Activated CD8-positive, alpha-beta memory T cell treated with anti-CD3 and anti-CD28 coated beads, Interleukin-2, amount 50 U/mL, for 24 hours (primary cell): ENCODE data around the gene SLC13A2.

Source experiments
- DNase-seq: peaks from one replicate; pipeline ENCODE4 v3.0.0-alpha.2; 2020; ENCODE audit errors: extremely low read depth

The SLC13A2 gene

DNA sequence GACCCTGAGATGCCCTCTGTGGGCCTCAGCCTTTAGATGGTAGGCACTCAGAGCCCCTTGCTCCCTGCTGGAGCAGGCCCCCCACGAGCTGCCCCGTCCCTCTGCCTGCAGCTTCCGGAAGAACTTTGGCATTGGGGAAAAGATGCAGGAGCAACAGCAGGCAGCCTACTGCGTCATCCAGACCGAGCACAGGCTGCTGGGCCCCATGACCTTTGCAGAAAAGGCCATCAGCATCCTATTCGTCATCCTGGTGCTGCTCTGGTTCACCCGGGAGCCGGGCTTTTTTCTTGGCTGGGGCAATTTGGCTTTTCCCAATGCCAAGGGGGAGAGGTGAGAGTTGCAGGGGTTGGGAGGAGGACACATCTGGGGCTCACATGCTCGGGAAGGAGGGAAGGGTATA, 20.0 kb downstream of the SLC13A2 start:
- no peak for DNase-seq

DNA sequence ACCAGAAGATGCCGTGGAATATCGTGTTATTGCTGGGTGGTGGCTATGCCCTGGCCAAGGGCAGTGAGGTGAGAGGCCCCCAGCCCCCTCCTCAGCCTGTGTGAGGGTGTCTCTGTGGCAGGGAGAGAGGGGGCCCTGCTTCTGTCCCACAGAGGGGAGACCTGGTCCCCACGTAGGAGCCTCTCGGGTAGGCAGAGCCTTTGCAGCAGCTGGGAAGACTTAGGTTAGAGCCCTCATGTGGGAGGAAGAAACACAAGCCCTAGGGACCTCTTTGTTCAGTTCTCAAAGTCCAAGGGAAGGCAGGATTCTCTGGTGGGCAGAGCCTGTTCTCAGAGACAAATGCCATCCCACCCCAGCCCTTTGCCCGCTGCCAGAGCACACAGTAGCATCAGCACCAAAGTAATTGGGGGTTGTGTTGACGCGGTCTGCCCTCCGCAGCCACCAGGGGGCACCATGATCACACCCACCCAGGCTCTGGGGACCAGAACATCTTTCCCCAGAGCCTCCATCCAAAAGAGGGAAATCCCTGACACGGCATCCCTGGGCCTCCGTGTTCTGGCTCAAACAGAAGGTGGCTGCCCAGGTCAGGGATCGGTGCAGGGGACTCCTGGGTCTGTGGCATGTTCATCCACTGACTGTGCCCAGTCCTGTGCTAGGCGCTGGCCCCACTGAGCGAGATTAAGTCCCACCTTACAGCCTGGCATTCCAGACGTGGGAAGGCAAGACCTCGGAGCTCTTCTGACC, 21.2 kb downstream of the SLC13A2 start:
- peak; percentile 57 for DNase-seq

DNA sequence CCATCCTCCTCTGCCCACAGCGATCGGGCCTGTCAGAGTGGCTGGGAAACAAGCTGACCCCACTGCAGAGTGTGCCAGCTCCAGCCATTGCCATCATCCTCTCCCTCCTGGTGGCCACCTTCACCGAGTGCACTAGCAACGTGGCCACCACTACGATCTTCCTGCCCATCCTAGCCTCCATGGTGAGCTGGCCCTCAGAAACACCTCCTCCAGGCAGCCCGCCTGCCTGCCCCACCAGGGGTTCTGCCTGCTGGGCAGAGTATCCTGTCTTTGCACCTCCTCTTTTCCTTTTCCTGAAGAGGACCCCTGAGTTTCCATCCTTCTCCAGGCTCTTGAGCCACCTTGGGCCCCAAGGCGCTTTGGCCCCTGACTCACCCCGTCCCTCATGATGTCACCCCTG, 22.2 kb downstream of the SLC13A2 start:
- DNase-seq: no peak

DNA sequence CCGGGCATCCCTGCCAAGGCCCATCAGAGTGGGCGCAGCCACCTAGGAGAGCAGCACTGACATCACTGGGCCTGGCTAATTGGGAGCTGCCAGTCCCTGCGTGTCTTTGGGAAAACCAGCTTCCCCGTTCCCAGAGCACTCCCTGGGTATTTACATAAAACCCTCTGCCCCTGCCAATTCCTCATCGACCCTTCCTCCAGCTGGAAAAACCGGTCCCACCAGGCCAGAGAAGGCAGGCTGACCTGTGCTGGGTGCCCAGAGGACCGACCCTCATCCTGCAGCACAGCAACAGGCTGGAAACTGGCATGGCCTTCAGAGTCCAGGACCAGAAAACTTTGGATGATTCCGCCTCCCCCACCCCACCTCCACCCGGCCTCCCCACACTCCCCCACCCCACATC, 24.5 kb downstream of the SLC13A2 start:
- no peak for DNase-seq

DNA sequence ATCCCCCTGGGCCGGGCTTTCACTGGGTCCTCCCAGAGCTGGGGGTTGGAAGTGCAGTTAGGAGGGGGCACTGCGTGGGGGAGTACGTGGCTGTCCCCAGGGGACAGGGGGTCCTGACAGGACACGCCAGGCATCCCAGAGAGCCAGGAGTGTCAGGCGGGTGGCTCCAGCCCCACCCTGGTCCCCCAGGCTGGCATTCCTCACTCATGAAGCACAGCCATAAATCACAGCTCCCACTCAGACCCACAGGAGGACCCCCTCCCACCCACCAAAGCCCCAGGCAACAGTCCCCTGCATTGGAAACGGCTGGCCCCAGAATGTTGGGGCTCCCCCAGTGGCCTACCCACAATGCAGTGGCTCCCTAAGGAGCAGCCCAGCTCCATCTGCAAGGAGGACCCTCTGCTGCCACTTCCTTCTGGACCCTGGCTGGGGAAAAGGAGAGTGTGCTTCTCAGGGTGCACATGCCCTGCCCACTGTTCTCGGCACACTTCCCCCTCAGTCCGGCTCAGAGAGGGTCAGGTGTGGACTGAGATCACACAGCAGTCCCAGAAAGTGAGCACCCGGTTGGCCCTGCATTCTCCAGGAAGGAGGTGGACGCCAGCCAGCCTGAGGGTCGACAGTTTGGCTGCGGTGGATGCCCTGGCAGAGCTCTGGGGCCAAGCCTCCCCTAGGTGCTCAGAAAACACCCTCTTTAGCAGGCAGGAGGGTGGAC, 25.4 kb downstream of the SLC13A2 start:
- DNase-seq: no peak

DNA sequence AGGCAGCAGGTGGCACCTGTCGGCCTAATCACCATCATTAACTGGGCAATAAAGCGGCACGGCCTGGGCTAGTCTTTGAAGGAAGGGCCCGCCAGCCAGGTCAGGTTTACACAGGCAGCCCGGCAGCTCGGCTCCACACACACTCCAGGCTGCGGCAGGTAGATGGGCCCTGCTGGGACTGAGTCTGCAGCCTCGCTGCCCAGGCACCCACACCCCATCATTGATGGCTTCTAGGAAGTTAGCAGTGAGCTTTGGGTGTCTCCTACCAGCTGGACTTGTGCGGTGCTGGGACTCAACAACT, 25.9 kb downstream of the SLC13A2 start:
- no peak for DNase-seq

DNA sequence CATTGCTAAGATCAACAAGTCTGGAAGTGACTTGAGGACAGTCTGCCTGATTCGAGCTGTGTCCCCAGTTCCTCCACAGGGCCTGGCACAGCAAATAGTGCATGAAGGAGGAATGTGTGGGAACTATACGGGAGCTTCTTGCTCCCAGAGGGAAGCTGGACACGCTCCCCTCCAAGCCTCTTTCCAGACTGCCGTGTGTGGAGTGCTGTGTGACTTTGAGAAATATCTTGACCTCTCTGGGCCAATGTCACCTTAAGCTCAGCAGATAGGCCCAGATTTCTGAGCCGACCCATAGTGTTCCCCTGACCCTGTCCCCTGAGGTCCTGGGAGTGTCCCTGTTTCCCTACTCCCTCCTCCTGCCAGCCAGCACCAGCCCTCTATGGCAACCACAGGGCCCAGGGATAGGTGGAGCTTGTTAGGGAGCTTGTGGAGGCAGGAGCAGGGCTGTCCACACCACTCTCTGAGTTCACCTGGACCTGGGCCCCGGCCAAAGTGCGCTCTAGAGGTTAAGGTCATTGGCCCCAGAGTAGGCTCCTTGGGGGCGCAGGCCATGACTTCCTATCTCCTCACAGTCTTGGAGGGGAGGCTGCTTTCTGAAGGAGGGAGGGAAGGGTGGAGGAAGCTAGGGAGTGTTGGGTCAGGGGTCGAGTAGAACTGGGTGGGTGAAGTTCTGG, 26.4 kb downstream of the SLC13A2 start:
- no peak for DNase-seq

DNA sequence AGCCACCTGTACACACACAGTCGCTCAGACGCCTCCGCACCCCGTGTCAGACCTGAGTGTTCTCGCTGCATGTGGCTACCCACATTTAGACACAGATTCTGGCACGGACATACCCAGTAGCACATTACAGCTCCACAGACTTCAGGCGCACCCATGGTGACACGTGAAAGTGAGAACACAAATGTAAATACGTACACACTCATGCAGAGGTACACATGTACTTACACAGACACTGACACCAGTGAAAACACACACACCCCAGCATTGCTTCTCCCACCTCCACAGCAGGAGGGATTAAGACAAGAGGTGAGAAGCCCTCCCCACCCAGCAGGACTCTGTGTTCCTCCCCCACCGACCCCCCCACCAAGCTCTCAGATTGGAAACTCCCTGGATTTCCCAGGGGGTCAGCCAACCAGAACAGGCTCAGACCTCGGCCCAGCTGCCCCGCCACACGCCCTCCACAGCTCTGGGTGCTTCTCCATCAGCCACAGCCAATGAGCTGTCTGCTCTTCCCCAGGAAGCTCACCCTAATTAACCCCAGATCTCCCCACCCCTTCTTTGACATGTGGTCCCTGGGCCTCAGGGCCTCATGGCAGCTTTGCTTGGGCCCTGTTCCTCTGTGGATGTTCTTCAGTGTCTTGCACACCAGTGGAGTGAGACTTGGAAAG, 27.4 kb downstream of the SLC13A2 start:
- no peak for DNase-seq

DNA sequence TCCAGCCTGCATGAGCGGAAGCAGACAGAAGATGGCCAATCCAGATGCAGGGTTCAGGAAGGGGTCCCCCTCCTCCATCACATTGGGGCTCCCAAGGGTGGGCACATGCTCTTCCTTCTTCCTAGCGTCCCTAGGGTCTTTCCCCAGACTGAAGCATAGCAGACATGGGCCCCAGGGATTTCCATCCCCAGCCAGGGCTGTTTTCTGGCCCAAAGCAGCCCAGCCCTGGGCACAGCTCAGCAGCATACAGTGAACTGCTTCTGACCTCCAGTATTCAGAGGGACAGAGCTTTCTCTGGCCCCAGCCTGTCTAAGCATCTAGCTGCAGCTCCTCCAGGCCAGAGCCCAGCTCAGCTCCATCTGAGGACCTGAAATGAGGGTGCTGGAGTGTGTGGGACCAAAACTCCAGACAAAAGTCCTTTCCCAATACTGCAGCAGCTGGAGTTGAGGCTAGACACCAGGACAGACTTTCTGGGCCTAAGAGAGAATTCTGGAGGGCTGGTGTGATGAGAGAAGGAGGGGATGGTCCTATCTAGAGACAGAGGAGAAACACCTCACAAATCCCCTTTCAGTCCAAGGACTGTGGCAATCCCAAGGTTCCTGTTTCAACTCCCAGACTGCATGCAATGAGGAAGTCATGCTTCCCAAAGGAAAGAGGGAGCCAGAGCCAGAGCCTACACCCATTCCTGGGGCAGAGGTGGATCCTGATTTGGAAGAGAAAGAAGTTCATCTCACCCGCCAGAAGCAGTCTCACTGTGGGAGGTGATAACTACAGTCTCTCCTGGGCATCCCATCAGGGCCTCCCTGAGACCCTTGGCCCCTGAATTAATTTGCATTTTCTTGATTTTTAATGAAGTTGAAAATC, 28.2 kb downstream of the SLC13A2 start:
- DNase-seq: no peak

DNA sequence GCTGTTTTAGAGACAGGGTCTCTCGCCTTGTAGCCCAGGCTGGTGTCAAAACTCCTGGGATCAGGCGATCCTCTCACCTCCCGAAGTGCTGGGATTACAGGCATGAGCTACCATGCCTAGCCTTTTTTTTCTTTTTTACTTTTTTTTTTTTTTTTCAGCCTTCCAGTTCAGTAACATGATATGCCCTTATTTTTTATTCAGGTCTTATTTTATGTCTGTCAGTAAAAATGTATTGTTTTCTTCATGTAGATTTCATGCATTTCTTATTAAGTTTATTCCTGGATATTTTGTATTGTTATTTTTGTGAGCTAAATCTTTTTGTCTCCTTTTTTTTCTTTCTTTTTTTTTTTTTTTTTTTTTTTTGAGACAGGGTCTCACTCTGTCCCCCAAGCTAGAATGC, 30.0 kb downstream of the SLC13A2 start:
- DNase-seq: no peak

DNA sequence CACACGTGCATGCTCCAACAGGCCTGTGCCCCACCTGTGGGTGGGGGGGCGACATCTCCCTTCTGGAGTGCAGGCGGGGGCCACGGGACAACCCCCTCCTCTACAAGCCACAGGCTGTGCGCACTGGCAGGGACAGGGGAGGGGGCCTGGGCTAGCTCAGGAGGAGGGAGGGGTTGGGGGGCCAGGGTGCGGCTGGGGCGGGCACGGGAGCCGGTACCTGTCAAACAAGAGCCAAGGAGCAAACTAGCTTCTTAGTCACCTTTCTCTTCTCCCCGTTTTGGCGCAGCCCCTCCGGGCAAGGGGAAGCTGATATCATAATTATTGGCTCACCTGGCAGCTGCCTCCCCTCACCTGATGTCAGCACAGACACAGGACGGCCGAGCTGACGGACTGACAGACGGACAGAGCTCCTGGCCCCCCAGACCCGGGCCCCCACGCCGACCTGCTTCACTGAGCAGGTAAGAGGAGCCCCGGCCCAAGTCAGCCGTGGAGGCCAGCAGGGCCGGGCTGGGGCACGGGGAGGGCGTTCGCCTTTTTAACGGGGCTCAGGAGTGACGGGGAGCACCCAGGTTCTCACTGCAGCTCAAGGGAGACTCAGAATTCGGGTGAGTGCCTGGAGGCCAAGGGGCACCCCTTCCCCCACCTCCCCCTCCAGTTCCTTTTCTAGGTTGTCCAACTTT, 32.7 kb downstream of the SLC13A2 start, which contains the start of gene FOXN1:
Gene FOXN1 (plus strand): TSS at position 363 of the 680 bp plus-strand sequence. CDS start 17,622 bp downstream, outside the sequence.
- DNase-seq: no peak

DNA sequence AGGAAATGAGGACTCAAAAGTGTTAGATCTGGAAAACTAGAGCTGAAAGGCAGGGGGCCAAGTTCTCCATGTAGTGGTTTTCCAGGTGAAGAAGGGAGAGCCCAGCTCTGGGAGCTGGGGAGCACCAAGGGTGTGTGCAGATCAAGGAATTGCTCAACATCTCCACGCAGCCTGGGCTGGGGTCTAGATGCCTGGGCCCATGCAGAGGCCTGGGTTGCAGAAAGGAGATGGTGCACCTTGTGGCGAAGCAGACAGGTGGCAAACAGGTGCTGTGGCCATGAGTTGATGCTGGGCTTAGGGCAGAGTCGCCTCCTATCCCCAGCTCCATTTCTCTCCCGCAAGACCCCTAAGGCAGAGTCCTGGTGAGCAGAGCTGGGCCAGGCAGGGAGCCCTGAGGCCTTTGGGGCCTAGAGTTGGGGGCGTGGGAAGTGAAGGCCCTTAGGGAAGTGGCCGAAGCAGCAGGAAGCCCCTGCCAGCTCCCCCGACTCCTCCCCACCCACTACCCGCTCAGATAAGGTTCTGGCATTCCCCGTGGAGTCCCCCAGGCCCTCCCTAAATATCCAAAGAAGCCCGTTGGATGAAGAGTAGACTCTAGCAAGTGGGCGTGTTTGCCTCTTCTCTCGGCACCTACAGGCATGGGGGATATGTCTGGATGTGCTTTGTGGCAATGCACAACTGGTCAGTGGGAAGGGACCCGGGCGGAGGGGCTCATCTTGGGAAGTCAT, 33.5 kb downstream of the SLC13A2 start:
- DNase-seq: no peak

DNA sequence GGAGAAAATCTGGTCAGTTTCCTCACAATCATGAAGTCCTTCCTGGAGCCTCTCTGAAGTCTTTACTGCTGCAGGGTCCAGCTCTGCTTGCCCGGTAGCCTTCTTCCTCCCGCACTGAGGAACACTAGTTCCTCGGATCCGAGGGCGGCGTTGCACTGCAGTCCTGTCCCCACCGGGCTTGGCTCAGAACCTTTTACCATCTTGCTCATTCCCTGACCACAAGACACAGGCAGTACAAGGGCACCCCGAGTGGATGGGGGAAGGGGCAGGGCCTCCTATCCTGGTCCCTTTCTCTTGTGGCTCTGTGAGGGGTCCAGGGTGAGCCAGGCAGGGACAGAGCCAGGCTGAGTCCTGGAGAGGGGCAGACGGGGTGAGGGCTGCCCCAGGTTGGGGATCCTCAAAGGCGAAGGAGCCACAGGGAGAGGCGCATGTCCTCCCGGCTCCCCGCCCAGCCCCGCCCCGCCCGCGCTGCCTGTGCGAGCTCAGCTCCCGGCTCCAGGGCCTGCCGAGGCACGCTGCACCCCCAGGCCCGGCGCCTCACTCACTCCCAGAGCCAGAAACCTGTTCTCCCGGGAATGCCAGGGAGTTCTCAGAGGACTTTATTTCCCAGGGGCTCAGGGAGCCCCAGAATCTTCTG, 34.2 kb downstream of the SLC13A2 start:
- DNase-seq: no peak

DNA sequence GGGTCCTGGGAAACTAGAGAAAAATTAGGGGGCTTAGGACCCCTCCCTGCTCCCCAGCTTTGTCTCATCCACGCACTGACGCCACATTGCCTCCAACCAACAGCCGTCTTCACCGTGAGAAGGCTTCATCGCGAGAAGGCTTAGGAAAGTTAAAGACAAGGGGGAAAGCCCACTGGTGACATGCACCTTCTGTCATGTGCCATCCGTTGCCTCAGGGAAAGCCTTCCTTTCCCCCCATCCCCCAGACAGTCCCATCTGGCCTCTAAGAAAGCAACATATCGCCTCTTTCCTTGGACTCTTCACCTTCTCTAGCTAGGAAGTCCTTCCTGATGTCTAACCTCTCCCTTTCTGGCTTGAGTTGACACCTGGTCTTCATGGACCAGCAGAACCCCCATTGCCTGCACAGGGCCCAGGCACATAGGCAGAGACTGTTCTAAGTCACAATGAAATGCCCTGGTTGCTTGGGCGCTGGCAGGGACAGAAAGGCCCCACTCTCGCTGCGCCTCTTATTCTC, 34.8 kb downstream of the SLC13A2 start:
- DNase-seq: no peak

DNA sequence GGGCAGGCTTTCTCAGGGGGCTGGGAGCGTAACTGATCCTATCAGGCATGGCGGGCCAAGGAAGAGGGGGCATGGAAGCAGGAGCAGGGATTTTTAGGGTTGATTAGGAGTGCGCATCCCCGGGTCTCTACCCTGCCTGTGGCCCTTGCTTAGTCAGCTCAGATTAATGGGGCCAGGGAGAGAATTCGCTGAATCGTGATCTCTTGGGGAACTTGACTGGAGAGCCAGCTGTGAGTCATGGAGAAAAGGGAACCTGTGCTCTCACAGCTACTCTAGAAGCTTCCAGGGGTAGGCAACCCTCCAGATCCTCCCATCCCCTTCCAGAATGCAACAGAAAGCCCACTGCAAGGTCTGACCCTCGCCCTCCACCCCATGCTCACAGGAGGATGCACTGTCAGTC, 36.3 kb downstream of the SLC13A2 start:
- no peak for DNase-seq

DNA sequence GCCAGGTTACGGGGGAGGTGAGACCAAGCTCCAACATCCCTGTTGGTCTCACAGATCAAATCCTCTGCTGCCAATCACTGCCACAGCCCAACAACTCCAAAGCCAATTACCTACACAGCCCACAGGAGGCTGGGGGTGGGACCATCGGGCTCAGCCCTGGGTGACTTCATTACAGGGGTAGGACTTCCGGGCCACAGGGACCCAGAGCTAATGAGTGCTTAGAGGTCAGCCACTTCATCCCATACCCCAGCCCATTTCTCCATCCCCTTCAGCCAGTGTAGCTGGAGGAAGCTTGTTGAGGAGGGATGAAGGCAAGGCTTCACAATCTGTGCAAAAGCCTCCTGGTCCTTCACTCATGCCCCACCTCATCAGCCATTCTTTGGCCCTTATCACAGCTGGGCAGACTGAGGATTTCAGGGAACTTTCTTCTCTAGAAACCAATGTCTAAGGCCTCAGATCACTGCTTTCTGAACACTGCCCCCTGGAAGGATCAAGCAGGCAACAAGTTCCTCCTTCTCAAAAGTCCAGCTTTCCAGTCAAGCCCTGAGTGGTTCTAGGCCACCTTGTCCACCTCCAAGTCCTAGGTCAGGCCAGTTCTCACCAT, 38.5 kb downstream of the SLC13A2 start:
- no peak for DNase-seq

DNA sequence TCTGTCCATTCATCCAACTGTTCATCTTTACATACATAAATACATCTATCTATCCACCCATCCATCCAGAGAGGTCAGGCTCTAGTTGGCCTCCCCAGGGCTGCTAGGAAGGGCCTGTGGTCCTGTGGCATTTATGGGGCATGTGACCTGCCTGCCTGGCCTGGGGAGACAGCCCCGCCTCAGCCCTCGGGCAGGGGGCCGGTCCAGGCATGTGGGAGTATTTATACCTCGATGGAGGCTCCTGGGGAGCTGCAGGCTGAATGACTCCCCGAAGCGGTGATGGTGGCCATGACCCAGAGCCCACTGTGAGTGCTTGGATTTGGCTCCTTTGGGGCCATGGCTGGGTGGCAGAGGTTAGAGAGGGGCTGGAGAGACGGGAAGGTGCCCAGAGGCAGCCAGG, 40.0 kb downstream of the SLC13A2 start:
- DNase-seq: no peak

DNA sequence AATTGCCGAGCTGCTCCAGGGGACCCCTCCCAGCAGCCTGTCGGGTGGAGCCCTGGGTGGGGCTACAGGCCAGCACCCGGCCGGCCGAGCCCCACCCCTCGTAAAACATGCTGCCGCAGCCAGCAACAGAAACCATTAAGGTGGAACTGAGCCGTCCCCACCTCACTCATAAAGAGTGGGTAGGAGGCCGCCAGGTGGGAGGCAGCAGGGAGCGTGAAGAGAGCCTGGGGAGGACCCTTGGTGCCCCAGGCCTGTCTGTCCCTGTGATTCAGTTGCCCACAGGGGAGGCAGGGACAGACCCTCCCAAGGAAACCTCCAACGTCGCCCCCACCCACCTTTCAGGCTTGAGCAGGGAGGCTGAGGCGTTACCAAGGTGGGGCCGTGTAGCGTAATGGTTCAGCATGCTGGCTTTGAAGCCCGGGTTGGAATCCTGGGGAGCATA, 41.1 kb downstream of the SLC13A2 start:
- no peak for DNase-seq

DNA sequence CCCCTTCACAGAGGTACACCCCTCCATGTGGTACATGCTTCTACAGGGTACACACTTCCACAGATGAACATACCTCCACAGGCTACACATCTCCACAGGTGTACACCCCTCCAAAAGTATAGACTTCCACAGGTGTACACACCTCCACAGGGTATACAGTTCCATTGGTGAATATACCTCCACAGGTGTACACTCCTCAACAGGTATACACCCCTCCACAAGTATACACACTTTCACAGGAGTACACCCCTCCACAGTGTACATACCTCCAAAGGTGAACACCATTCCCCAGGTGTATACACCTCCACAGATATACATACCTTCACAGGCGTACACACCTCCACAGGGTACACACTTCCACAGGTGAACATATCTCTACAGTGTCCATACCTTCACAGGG, 42.1 kb downstream of the SLC13A2 start:
- no peak for DNase-seq
